Measurements from ENCODE around the gene TFDP2.

The TFDP2 gene

DNA sequence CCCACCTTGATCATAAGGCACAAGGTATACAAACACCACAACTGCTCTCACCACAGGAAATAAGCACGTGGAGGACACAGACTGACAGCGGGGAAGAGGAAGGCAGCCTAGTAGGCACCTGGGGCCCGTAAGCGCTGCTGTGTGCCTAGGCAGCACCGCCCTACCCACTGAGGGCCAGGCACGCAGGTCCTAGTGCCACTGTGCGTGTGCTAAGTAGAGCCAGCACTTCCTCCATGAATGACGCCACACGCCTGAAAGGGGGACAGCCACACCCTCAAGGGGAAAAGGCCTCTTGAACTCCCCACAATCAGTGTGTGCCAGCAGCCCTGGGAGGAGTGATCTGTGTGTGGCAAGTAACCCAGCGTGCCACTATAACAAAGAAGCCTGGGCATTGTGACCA, 199.9 kb downstream of the TFDP2 start:
- no peak overlapping the region for H3K9ac ChIP-seq (ENCODE audit: low read length)
- 100% methylated on average over 9 of the region's 10 CpGs for WGBS
- DNase-seq: no peak

DNA sequence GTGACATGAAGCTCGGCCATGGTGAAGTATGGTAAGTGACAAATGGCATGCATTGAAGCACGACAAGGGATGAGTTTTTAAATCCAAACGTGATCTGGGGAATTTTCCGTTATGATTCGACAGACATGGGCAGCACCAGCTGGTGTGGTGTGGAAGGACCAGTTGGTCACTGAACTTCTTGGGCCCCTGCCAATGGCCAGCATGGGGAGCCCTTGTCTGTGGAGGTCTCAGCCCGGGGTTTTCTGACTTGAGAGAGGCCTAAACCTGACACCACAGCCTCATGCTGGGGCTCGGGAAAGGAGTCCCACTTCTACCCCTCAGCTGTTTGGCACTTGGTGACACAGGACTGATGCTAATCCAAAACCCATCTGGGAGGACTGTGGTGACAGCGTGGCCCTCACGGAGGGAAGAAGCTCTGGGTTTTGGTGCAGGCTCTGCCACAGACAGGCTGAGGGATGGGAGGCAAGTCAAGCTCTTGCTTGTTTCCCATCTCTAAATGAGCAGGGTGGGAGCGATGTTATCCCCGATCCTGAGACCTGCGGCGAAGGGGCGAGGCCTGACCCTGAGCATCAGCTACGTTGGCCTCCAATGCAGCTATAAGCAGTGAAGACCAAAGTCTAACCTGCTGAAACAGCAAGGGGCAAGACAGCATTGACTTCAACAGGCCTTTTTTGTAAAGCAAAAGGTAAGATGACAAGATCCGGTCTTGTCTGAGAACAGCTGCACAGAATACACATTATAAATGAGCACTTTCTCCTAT, 203.4 kb downstream of the TFDP2 start:
- no peak overlapping the region for H4K91ac ChIP-seq (ENCODE audit: low read length)
- peaks cover 1 to 22% of the 10 kb centered on the region in 2 experiments for H3K36me3 ChIP-seq (ENCODE audit: control insufficient read depth in 1 of 2, insufficient read depth in 2 of 2, low read depth in 1 of 2, low read length in 2 of 2)
- 90% methylated on average over 16 of the region's 16 CpGs for WGBS
- no peak overlapping the region for H3K27ac ChIP-seq (ENCODE audit: low read length, poor library complexity, severe bottlenecking)
- H2BK15ac ChIP-seq (ENCODE audit: low read depth, poor library complexity, severe bottlenecking): no peak overlapping the region
- H3K4me1 ChIP-seq (ENCODE audit: control insufficient read depth, insufficient read depth, low read depth, low read length): no peaks in the 10 kb centered on the region
- no peak overlapping the region for H4K8ac ChIP-seq (ENCODE audit: low read length)
- H3K18ac ChIP-seq (ENCODE audit: low read depth in 1 of 2, low read length in 2 of 2): no peak overlapping the region
- H2AK5ac ChIP-seq (ENCODE audit: low read length, severe bottlenecking): no peak overlapping the region
- no peak overlapping the region for H2BK5ac ChIP-seq (ENCODE audit: low read depth, low read length, poor library complexity, severe bottlenecking)
- no peak overlapping the region for H2AFZ ChIP-seq (ENCODE audit: low read depth, low read length)
- H3K79me1 ChIP-seq (replicated peaks; ENCODE audit: low read length, poor library complexity, severe bottlenecking): no peaks in the 10 kb centered on the region
- no peak overlapping the region for H3K4me3 ChIP-seq (ENCODE audit: insufficient read depth in 1 of 2, low read depth in 1 of 2, low read length in 2 of 2)
- H2BK120ac ChIP-seq (ENCODE audit: low read depth, low read length): no peak overlapping the region
- no peaks in the 10 kb centered on the region for H3K27me3 ChIP-seq (ENCODE audit: control insufficient read depth in 1 of 2, insufficient read depth in 1 of 2, low read length in 2 of 2)
- H3K14ac ChIP-seq (ENCODE audit: low read length in 2 of 2): no peak overlapping the region
- no peak overlapping the region for H3K4ac ChIP-seq (ENCODE audit: low read depth in 1 of 2, low read length in 2 of 2)
- H3K23ac ChIP-seq (ENCODE audit: low read length in 2 of 2): no peak overlapping the region
- H3K9ac ChIP-seq (ENCODE audit: low read length): no peak overlapping the region
- no peak for DNase-seq
- H3K4me2 ChIP-seq (ENCODE audit: low read length, poor library complexity, severe bottlenecking): no peak overlapping the region
- H3K9me3 ChIP-seq (ENCODE audit: control insufficient read depth, low read length): no peaks in the 10 kb centered on the region
- no peak overlapping the region for H2BK12ac ChIP-seq (ENCODE audit: low read length in 2 of 2)

More for the DNA sequence above, 199.9 kb downstream of the TFDP2 start:
- H3K4ac ChIP-seq (ENCODE audit: low read depth in 1 of 2, low read length in 2 of 2): no peak overlapping the region
- no peak overlapping the region for H3K18ac ChIP-seq (ENCODE audit: low read depth in 1 of 2, low read length in 2 of 2)
- H3K27me3 ChIP-seq (ENCODE audit: control insufficient read depth in 1 of 2, insufficient read depth in 1 of 2, low read length in 2 of 2): no peaks in the 10 kb centered on the region
- H2AK5ac ChIP-seq (ENCODE audit: low read length, severe bottlenecking): no peak overlapping the region
- no peak overlapping the region for H3K4me2 ChIP-seq (ENCODE audit: low read length, poor library complexity, severe bottlenecking)
- no peak overlapping the region for H2BK5ac ChIP-seq (ENCODE audit: low read depth, low read length, poor library complexity, severe bottlenecking)
- no peak overlapping the region for H2BK12ac ChIP-seq (ENCODE audit: low read length in 2 of 2)
- H4K8ac ChIP-seq (ENCODE audit: low read length): no peak overlapping the region
- H2BK15ac ChIP-seq (ENCODE audit: low read depth, poor library complexity, severe bottlenecking): no peak overlapping the region
- H4K91ac ChIP-seq (ENCODE audit: low read length): no peak overlapping the region
- H3K4me1 ChIP-seq (ENCODE audit: control insufficient read depth, insufficient read depth, low read depth, low read length): no peaks in the 10 kb centered on the region
- H2AFZ ChIP-seq (ENCODE audit: low read depth, low read length): no peak overlapping the region
- H3K9me3 ChIP-seq (ENCODE audit: control insufficient read depth, low read length): no peaks in the 10 kb centered on the region
- H3K79me1 ChIP-seq (replicated peaks; ENCODE audit: low read length, poor library complexity, severe bottlenecking): peaks cover 5% of the 10 kb centered on the region
- no peak overlapping the region for H3K14ac ChIP-seq (ENCODE audit: low read length in 2 of 2)
- no peak overlapping the region for H3K23ac ChIP-seq (ENCODE audit: low read length in 2 of 2)
- H3K27ac ChIP-seq (ENCODE audit: low read length, poor library complexity, severe bottlenecking): no peak overlapping the region
- H2BK120ac ChIP-seq (ENCODE audit: low read depth, low read length): no peak overlapping the region
- peaks cover 11 to 30% of the 10 kb centered on the region in 2 experiments for H3K36me3 ChIP-seq (ENCODE audit: control insufficient read depth in 1 of 2, insufficient read depth in 2 of 2, low read depth in 1 of 2, low read length in 2 of 2)
- H3K4me3 ChIP-seq (ENCODE audit: insufficient read depth in 1 of 2, low read depth in 1 of 2, low read length in 2 of 2): no peak overlapping the region

DNA sequence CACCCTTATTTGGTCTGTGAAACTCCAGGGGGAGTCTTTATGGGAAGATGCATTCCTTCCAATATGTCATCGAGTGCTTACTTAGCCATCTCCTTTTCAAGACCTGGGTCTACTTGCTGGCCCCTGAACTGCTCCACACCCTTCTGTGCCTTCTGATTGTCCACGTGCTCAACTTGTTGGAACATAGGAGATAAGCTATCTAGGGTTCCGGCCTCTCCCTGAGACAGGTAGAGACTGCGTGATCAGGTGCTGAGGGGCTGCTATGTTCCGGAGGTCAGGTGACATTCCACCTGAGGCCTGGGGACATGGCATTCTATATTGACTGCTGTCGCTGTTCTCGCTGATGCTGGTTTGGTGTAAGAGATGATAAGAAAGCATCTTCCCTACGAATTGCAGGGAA, 207.3 kb downstream of the TFDP2 start:
- no peak overlapping the region for H3K4ac ChIP-seq (ENCODE audit: low read depth in 1 of 2, low read length in 2 of 2)
- peaks cover 3% of the 10 kb centered on the region for H3K4me1 ChIP-seq (ENCODE audit: control insufficient read depth, insufficient read depth, low read depth, low read length)
- DNase-seq: no peak
- H2BK12ac ChIP-seq (ENCODE audit: low read length in 2 of 2): no peak overlapping the region
- no peak overlapping the region for H4K8ac ChIP-seq (ENCODE audit: low read length)
- H3K23ac ChIP-seq (ENCODE audit: low read length in 2 of 2): no peak overlapping the region
- no peak overlapping the region for H4K91ac ChIP-seq (ENCODE audit: low read length)
- H2BK5ac ChIP-seq (ENCODE audit: low read depth, low read length, poor library complexity, severe bottlenecking): no peak overlapping the region
- no peak overlapping the region for H2AFZ ChIP-seq (ENCODE audit: low read depth, low read length)
- H3K4me2 ChIP-seq (ENCODE audit: low read length, poor library complexity, severe bottlenecking): no peak overlapping the region
- 97% methylated on average over 8 of the region's 8 CpGs for WGBS
- H2BK15ac ChIP-seq (ENCODE audit: low read depth, poor library complexity, severe bottlenecking): no peak overlapping the region
- no peak overlapping the region for H3K27ac ChIP-seq (ENCODE audit: low read length, poor library complexity, severe bottlenecking)
- no peak overlapping the region for H3K18ac ChIP-seq (ENCODE audit: low read depth in 1 of 2, low read length in 2 of 2)
- H3K14ac ChIP-seq (ENCODE audit: low read length in 2 of 2): no peak overlapping the region
- no peak overlapping the region for H3K9ac ChIP-seq (ENCODE audit: low read length)
- no peaks in the 10 kb centered on the region for H3K79me1 ChIP-seq (replicated peaks; ENCODE audit: low read length, poor library complexity, severe bottlenecking)
- no peaks in the 10 kb centered on the region for H3K9me3 ChIP-seq (ENCODE audit: control insufficient read depth, low read length)
- no peaks in the 10 kb centered on the region for H3K27me3 ChIP-seq (ENCODE audit: control insufficient read depth in 1 of 2, insufficient read depth in 1 of 2, low read length in 2 of 2)
- H2AK5ac ChIP-seq (ENCODE audit: low read length, severe bottlenecking): no peak overlapping the region
- no peak overlapping the region for H2BK120ac ChIP-seq (ENCODE audit: low read depth, low read length)
- no peak overlapping the region for H3K4me3 ChIP-seq (ENCODE audit: insufficient read depth in 1 of 2, low read depth in 1 of 2, low read length in 2 of 2)
- H3K36me3 ChIP-seq (ENCODE audit: control insufficient read depth in 1 of 2, insufficient read depth in 2 of 2, low read depth in 1 of 2, low read length in 2 of 2): peaks cover 0 to 7% of the 10 kb centered on the region in 2 experiments

GRCh38 chr3:141941093-141941492, 208.3 kb downstream of the TFDP2 start:
- H3K36me3 ChIP-seq (ENCODE audit: control insufficient read depth in 1 of 2, insufficient read depth in 2 of 2, low read depth in 1 of 2, low read length in 2 of 2): peaks cover 0 to 7% of the 10 kb centered on the region in 2 experiments
- H3K4ac ChIP-seq (ENCODE audit: low read depth in 1 of 2, low read length in 2 of 2): no peak overlapping the region
- H2AK5ac ChIP-seq (ENCODE audit: low read length, severe bottlenecking): no peak overlapping the region
- no peak overlapping the region for H3K4me2 ChIP-seq (ENCODE audit: low read length, poor library complexity, severe bottlenecking)
- H3K9ac ChIP-seq (ENCODE audit: low read length): no peak overlapping the region
- H2BK15ac ChIP-seq (ENCODE audit: low read depth, poor library complexity, severe bottlenecking): no peak overlapping the region
- no peak overlapping the region for H2BK5ac ChIP-seq (ENCODE audit: low read depth, low read length, poor library complexity, severe bottlenecking)
- DNase-seq: no peak
- no peak overlapping the region for H3K27ac ChIP-seq (ENCODE audit: low read length, poor library complexity, severe bottlenecking)
- H3K23ac ChIP-seq (ENCODE audit: low read length in 2 of 2): no peak overlapping the region
- peaks cover 3% of the 10 kb centered on the region for H3K4me1 ChIP-seq (ENCODE audit: control insufficient read depth, insufficient read depth, low read depth, low read length)
- H3K4me3 ChIP-seq (ENCODE audit: insufficient read depth in 1 of 2, low read depth in 1 of 2, low read length in 2 of 2): no peak overlapping the region
- no peak overlapping the region for H2AFZ ChIP-seq (ENCODE audit: low read depth, low read length)
- no peaks in the 10 kb centered on the region for H3K27me3 ChIP-seq (ENCODE audit: control insufficient read depth in 1 of 2, insufficient read depth in 1 of 2, low read length in 2 of 2)
- H4K8ac ChIP-seq (ENCODE audit: low read length): no peak overlapping the region
- H3K9me3 ChIP-seq (ENCODE audit: control insufficient read depth, low read length): no peaks in the 10 kb centered on the region
- whole genome bisulfite sequencing: 69% methylated on average over 8 of the region's 8 CpGs
- no peaks in the 10 kb centered on the region for H3K79me1 ChIP-seq (replicated peaks; ENCODE audit: low read length, poor library complexity, severe bottlenecking)
- no peak overlapping the region for H4K91ac ChIP-seq (ENCODE audit: low read length)
- no peak overlapping the region for H2BK12ac ChIP-seq (ENCODE audit: low read length in 2 of 2)
- H2BK120ac ChIP-seq (ENCODE audit: low read depth, low read length): no peak overlapping the region
- no peak overlapping the region for H3K18ac ChIP-seq (ENCODE audit: low read depth in 1 of 2, low read length in 2 of 2)
- H3K14ac ChIP-seq (ENCODE audit: low read length in 2 of 2): no peak overlapping the region
